BLaER1 treated with 17β-estradiol and CSF1 and Interleukin-3, amounts not matched to agents 10 nM and 100 nM (cell line): ENCODE measurements around the gene TNNC1.

Experiments used
- H3K27ac ChIP-seq, 11 experiments: shearing (Covaris generic); formaldehyde crosslinking; 2 replicates each; pipeline ENCODE4 v1.8.1; 2022
- H3K27me3 ChIP-seq, 11 experiments: shearing (Covaris generic); formaldehyde crosslinking; 2 replicates each; pipeline ENCODE4 v1.8.1; 2022
- H3K36me3 ChIP-seq, 11 experiments: shearing (Covaris generic); formaldehyde crosslinking; 2 replicates each; pipeline ENCODE4 v1.8.1; 2022
- H3K4me1 ChIP-seq, 10 experiments: shearing (Covaris generic); formaldehyde crosslinking; 2 replicates each; pipeline ENCODE4 v1.8.1; 2022
- H3K4me2 ChIP-seq, 11 experiments: shearing (Covaris generic); formaldehyde crosslinking; 2 replicates each; pipeline ENCODE4 v1.8.1; 2022
- H3K4me3 ChIP-seq, 10 experiments: shearing (Covaris generic); formaldehyde crosslinking; 2 replicates each; pipeline ENCODE4 v1.8.1; 2022
- H3K9ac ChIP-seq, 11 experiments: shearing (Covaris generic); formaldehyde crosslinking; 2 replicates each; pipeline ENCODE4 v1.8.1; 2022
- H3K9me3 ChIP-seq, 11 experiments: shearing (Covaris generic); formaldehyde crosslinking; replicated peaks in 1 of 11; 2 replicates each; pipeline ENCODE4 v1.8.1; 2022
- H4K20me1 ChIP-seq, 11 experiments: shearing (Covaris generic); formaldehyde crosslinking; 2 replicates each; pipeline ENCODE4 v1.8.1; 2022
- Cebpa-rat ChIP-seq, 11 experiments: shearing (Covaris generic); IDR thresholded peaks; 2 replicates each; pipeline ENCODE4 v1.8.1; 2022

The TNNC1 gene

DNA sequence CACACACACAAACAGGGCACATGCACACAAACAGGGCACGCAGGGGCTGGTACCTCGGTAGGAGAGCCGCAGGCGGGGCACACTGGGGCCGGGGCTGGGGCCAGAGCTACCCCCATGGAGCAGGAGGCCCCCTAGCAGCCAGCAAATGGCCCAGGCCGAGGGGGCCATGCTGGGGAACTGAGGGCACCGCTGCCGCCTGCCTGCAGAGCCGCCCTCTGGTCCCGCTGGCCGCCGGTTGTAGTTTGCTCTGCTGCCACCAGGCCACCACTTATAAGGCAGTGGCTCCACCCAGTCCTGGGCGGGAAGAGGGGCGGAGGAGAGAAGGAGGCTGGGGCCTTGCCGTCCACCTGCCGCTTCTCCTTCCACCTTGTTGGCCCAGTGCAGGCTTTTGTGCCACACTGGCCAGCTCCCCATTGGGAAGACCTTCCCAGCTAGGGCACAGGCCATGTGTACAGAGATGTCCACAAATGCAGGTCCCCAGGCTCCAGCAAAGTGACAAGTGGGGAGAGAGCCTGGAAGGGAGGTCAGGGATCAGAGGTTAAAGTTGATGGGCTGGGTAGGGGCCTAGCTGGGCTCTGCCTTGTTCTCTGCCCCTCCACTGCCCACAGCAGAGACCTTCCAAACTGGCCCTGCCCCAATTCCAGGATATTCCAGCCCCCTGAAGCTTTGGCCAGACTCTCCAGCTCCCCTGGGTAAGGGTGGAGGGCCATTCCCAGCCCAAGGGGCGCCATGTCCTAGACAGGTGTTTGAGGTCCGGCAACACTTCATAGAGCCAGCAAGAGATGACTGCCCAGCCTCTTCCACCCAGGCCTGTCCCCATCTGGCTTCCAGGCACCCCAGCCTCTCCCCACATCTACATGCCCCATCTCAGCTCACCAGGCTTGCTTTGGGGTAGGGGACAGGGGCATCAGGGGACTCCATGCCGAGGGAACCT is 8.7 kb downstream of the TNNC1 start, which contains the start of gene SEMA3G:
SEMA3G (minus strand) TSS at position 244 of the 934 bp plus-strand sequence; CDS start at position 168, 76 bp downstream.
- peak within 1 kb of the TSS in 7 of 11 experiments; percentile 22 to 47 (median 36); a peak in 9 of 22 replicates for H3K27ac ChIP-seq
- peaks cover 0 to 19% (median 0%) of the 10 kb centered on the region in 11 experiments; a peak in 6 of 22 replicates for H3K36me3 ChIP-seq
- peaks cover 33 to 57% (median 42%) of the 10 kb centered on the region in 10 experiments for H3K4me1 ChIP-seq
- peak within 1 kb of the TSS in 8 of 11 experiments; percentile 14 to 68 (median 52); a peak in 13 of 22 replicates for H3K9ac ChIP-seq
- TF ChIP-seq Cebpa-rat (IDR thresholded peaks at IDR 0.05), result no peak
- H4K20me1 ChIP-seq, result peaks cover 0 to 46% (median 25%) of the 10 kb centered on the region in 11 experiments; a peak in 13 of 22 replicates
- H3K27me3 ChIP-seq, result peaks cover 6 to 65% (median 50%) of the 10 kb centered on the region in 11 experiments; a peak in 21 of 22 replicates
- H3K4me3 ChIP-seq, result peak within 1 kb of the TSS in 8 of 10 experiments; percentile 28 to 68 (median 54); a peak in 15 of 20 replicates
- peak within 1 kb of the TSS; percentile 77 to 99 (median 94) for H3K4me2 ChIP-seq
- no peaks in the 10 kb centered on the region for H3K9me3 ChIP-seq

GRCh38 chr3:52443791-52444687 is 9.8 kb downstream of the TNNC1 start:
- Histone ChIP-seq H3K36me3 (peaks cover 0 to 30% (median 0%) of the 10 kb centered on the region in 11 experiments; a peak in 6 of 22 replicates), H3K9me3 (no peaks in the 10 kb centered on the region), H3K9ac (peak overlapping the region in 8 of 11 experiments; percentile 14 to 68 (median 52); a peak in 13 of 22 replicates), H3K4me2 (peak overlapping the region; percentile 77 to 99 (median 94)), H3K4me1 (peaks cover 32 to 61% (median 43%) of the 10 kb centered on the region in 10 experiments), H4K20me1 (peaks cover 0 to 46% (median 25%) of the 10 kb centered on the region in 11 experiments; a peak in 13 of 22 replicates), H3K27me3 (peaks cover 6 to 74% (median 61%) of the 10 kb centered on the region in 11 experiments; a peak in 21 of 22 replicates), H3K27ac (peak overlapping the region in 7 of 11 experiments; percentile 22 to 47 (median 36); a peak in 9 of 22 replicates), H3K4me3 (peak overlapping the region in 7 of 10 experiments; percentile 38 to 68 (median 56); a peak in 15 of 20 replicates)
- TF ChIP-seq Cebpa-rat (IDR thresholded peaks at IDR 0.05), result no peak

- Histone ChIP-seq H3K27me3 (peaks cover 6 to 81% (median 66%) of the 10 kb centered on the region in 11 experiments; a peak in 21 of 22 replicates), H3K36me3 (peaks cover 0 to 34% (median 0%) of the 10 kb centered on the region in 11 experiments; a peak in 6 of 22 replicates), H3K9me3 (no peaks in the 10 kb centered on the region), H3K9ac (peak overlapping the region in 6 of 11 experiments; percentile 14 to 68 (median 54); a peak in 9 of 22 replicates), H3K4me2 (peak overlapping the region; percentile 77 to 99 (median 94)), H3K27ac (peak overlapping the region in 3 of 11 experiments; percentile 22 to 42 (median 28); a peak in 5 of 22 replicates), H3K4me3 (peak overlapping the region in 7 of 10 experiments; percentile 8 to 68 (median 56); a peak in 11 of 20 replicates), H4K20me1 (peaks cover 0 to 46% (median 25%) of the 10 kb centered on the region in 11 experiments; a peak in 13 of 22 replicates), H3K4me1 (peaks cover 32 to 69% (median 50%) of the 10 kb centered on the region in 10 experiments)
- no peak for TF ChIP-seq Cebpa-rat (IDR thresholded peaks at IDR 0.05)
Measured at GRCh38 chr3:52443268-52443610, 10.6 kb downstream of the TNNC1 start.

DNA sequence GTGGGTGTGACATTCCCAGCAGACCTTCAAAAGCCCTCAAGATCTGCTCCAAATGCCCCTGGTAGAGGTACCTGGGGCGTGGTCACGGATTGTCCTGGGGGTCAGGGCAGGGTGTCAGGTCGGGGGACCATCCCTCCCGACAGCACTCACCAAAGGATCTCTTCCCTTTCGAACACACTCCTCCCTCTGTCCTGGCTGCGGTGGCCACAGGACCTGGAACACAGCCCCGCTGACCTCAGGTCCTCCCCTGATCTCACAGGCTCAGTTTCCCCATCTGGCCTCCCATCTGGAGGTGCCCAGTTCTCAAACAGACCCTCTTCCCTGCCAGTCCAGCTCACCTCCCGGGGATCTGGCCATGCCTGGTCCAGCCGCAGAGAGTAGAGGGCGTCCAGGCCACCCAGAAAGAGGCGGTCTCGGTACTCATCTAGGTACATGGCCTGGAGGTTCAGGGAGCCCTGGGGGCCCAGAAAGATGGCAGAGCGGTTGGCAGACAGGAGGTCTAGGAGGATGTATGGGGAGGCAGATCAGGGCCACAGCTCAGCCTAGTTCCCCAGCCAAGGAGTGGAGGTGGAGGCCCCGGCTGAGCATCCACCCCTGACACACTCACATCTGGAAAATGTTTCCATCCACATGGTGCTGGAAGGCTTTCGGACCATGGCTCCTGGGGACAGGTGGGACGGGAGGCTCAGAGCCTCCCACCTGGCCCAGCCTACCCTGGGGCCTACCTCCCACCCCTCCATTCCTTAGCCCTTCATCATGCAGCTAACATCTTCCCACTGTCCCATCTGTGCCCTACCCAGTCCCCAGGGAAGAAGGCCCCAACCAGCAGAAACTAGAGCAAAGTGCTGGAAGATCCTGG is 11.2 kb downstream of the TNNC1 start:
- TF ChIP-seq Cebpa-rat (IDR thresholded peaks at IDR 0.05), result no peak
- peaks cover 0 to 46% (median 25%) of the 10 kb centered on the region in 11 experiments; a peak in 13 of 22 replicates for H4K20me1 ChIP-seq

DNA sequence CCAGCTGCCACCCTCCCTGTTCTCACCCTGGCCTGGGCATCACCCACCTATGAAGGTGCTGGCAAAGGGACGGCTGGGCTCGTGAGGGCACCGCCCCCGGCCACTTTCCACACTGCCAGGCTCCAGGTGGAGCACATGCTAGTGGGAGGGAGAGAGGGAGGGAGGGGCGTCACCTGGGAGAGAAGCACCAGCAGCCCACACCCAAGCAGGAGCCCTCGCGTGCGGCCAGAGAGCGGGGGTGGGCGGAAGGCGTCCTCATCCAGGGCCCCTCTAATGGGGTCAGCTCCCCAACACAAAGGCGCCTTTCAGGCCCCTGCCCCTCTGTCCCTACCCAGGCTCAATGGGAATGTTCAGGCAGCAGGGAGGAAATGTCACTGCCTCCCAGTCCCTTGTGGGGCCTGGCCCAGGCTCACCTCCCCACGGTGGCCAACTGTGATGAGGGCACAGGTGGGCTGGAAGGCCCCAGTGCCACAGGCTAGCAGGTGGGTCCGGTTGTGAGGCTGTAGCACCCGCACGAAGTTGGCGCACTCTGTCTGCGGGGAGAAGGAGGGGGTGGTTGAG is 12.0 kb downstream of the TNNC1 start:
- no peak for TF ChIP-seq Cebpa-rat (IDR thresholded peaks at IDR 0.05)
- Histone ChIP-seq H4K20me1 (peaks cover 0 to 46% (median 24%) of the 10 kb centered on the region in 11 experiments; a peak in 13 of 22 replicates), H3K27ac (no peak overlapping the region)

More for the DNA sequence above, 11.2 kb downstream of the TNNC1 start:
- peaks cover 35 to 75% (median 56%) of the 10 kb centered on the region in 10 experiments for H3K4me1 ChIP-seq
- H3K4me2 ChIP-seq, result peak overlapping the region; percentile 77 to 99 (median 94)
- H3K36me3 ChIP-seq, result peaks cover 0 to 40% (median 0%) of the 10 kb centered on the region in 11 experiments; a peak in 6 of 22 replicates
- H3K9ac ChIP-seq, result peak overlapping the region in 2 of 11 experiments; percentile 14 to 68; a peak in 3 of 22 replicates
- H3K27me3 ChIP-seq, result peaks cover 6 to 87% (median 66%) of the 10 kb centered on the region in 11 experiments; a peak in 21 of 22 replicates
- no peaks in the 10 kb centered on the region for H3K9me3 ChIP-seq
- peak overlapping the region in 7 of 10 experiments; percentile 8 to 68 (median 56); a peak in 10 of 20 replicates for H3K4me3 ChIP-seq
- peak overlapping the region in 1 of 11 experiments; percentile 42; a peak in 2 of 22 replicates for H3K27ac ChIP-seq

GRCh38 chr3:52441091-52441771 is 12.6 kb downstream of the TNNC1 start:
- Histone ChIP-seq H3K27me3 (peaks cover 6 to 80% (median 60%) of the 10 kb centered on the region in 11 experiments; a peak in 21 of 22 replicates), H3K9ac (no peak overlapping the region), H3K36me3 (peaks cover 0 to 43% (median 0%) of the 10 kb centered on the region in 11 experiments; a peak in 6 of 22 replicates), H3K4me3 (no peak overlapping the region), H4K20me1 (peaks cover 0 to 46% (median 20%) of the 10 kb centered on the region in 11 experiments; a peak in 13 of 22 replicates), H3K4me2 (peak overlapping the region in 4 of 11 experiments; percentile 7 to 99 (median 98); a peak in 2 of 22 replicates), H3K9me3 (no peaks in the 10 kb centered on the region), H3K4me1 (peaks cover 49 to 84% (median 70%) of the 10 kb centered on the region in 10 experiments), H3K27ac (no peak overlapping the region)
- TF ChIP-seq Cebpa-rat (IDR thresholded peaks at IDR 0.05), result no peak

More for the DNA sequence above, 12.0 kb downstream of the TNNC1 start:
- Histone ChIP-seq H3K9me3 (no peaks in the 10 kb centered on the region), H3K9ac (no peak overlapping the region), H3K4me1 (peaks cover 43 to 82% (median 64%) of the 10 kb centered on the region in 10 experiments), H3K27me3 (peaks cover 6 to 87% (median 66%) of the 10 kb centered on the region in 11 experiments; a peak in 21 of 22 replicates), H3K4me3 (no peak overlapping the region), H3K36me3 (peaks cover 0 to 43% (median 0%) of the 10 kb centered on the region in 11 experiments; a peak in 6 of 22 replicates), H3K4me2 (peak overlapping the region in 9 of 11 experiments; percentile 85 to 99 (median 94); a peak in 10 of 22 replicates)
